Stomach smooth muscle (tissue), 2 donors: Measurements from ENCODE around the gene MTA1.

Experiments used
- H3K27ac ChIP-seq: one replicate; pipeline ENCODE4 v1.7.0; 2013; ENCODE audit warnings: mild to moderate bottlenecking, low read length, inconsistent platforms
- H3K27me3 ChIP-seq, 2 donors: one replicate each; pipeline ENCODE4 v1.7.0; 2013; ENCODE audit warnings: low read length in 2 of 2; ENCODE audit not compliant: insufficient read depth in 2 of 2, control insufficient read depth in 1 of 2
- H3K36me3 ChIP-seq, 2 donors: one replicate each; pipeline ENCODE4 v1.7.0; 2013; ENCODE audit warnings: low read length in 2 of 2; ENCODE audit not compliant: control insufficient read depth in 2 of 2, insufficient read depth in 2 of 2
- H3K4me1 ChIP-seq: one replicate; pipeline ENCODE4 v1.7.0; 2013; ENCODE audit warnings: low read length; ENCODE audit not compliant: control insufficient read depth, insufficient read depth
- H3K4me3 ChIP-seq, 2 donors: one replicate each; pipeline ENCODE4 v1.7.0; 2013; ENCODE audit warnings: low read length in 2 of 2
- H3K9ac ChIP-seq, 2 donors: one replicate each; pipeline ENCODE4 v1.7.0; 2013; ENCODE audit warnings: low read length in 2 of 2, mild to moderate bottlenecking in 1 of 2
- H3K9me3 ChIP-seq, 2 donors: one replicate each; pipeline ENCODE4 v1.7.0; 2013; ENCODE audit warnings: low read length in 2 of 2; ENCODE audit not compliant: control insufficient read depth in 2 of 2
- donor health status: healthy.
- donor health status: Pancreatic carcinoma.

MTA1 gene

DNA sequence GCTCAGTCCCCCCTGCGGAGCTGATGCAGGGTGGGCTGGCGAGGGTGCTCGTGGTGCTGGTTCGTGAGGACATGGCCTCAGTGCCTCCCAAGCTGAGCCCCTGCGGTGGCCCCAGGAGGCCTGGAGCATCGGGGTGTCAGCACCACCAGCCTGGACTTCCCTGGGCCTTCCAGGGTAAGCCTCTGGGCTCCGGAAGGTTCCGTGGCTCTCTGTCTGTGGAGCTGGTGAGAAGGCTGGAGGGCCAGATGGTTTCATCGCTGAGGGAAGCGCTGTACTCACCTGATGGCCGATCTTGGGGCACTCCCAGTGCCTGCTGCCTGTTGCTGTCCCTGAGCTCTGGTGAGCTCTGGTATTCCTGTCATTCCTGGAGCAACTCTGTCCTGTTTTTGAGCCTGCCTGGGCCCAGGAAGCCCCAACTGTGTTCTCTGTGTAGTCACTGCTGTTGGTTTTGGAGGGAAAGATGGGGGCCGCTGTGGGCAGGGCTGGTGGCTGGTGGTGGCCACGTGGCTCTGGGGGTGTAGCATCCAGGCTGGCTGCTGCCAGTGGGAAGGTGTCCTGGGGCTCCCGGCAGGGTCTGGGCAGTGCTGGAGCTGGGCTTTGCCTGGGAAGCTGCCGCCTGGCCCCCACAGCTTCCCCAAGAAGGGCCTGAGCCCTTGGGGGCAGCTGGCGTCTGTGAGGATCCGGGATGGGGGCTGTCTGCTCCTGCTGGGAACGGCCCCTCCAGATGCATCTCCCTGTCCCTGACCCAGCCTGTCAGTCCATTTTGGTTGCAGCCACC, 18.3 kb downstream of the MTA1 start:
- no peak overlapping the region for H3K4me3 ChIP-seq
- H3K27ac ChIP-seq: no peak overlapping the region
- no peaks in the 10 kb centered on the region for H3K9me3 ChIP-seq
- peaks cover 5% of the 10 kb centered on the region for H3K4me1 ChIP-seq
- H3K9ac ChIP-seq: no peak overlapping the region
- peaks cover 0 to 7% of the 10 kb centered on the region in 2 donors for H3K36me3 ChIP-seq
- H3K27me3 ChIP-seq: no peaks in the 10 kb centered on the region

DNA sequence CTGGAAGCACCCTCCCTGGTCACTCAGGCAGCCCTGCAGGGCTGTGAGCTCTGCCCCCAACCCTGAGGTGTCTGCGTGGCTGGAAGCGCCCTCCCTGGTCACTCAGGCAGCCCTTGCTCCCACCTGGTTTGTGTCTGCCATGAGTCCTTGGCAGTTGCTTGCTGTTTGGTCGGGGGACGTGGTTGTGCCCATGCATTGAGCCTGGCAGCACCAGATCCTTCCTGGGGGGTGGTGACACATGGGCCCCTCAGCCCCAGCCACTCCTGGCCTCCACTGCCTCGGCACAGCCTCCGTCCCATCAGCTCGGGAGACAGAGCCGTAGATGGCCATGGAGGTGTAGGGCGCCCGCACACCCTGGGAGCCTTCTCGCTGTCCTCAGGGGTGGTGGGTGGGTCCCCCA, 19.6 kb downstream of the MTA1 start:
- Histone ChIP-seq H3K4me1 (peaks cover 5% of the 10 kb centered on the region), H3K9ac (no peak overlapping the region), H3K9me3 (no peaks in the 10 kb centered on the region), H3K27me3 (no peaks in the 10 kb centered on the region), H3K4me3 (no peak overlapping the region), H3K27ac (no peak overlapping the region), H3K36me3 (peaks cover 0 to 7% of the 10 kb centered on the region in 2 donors)

DNA sequence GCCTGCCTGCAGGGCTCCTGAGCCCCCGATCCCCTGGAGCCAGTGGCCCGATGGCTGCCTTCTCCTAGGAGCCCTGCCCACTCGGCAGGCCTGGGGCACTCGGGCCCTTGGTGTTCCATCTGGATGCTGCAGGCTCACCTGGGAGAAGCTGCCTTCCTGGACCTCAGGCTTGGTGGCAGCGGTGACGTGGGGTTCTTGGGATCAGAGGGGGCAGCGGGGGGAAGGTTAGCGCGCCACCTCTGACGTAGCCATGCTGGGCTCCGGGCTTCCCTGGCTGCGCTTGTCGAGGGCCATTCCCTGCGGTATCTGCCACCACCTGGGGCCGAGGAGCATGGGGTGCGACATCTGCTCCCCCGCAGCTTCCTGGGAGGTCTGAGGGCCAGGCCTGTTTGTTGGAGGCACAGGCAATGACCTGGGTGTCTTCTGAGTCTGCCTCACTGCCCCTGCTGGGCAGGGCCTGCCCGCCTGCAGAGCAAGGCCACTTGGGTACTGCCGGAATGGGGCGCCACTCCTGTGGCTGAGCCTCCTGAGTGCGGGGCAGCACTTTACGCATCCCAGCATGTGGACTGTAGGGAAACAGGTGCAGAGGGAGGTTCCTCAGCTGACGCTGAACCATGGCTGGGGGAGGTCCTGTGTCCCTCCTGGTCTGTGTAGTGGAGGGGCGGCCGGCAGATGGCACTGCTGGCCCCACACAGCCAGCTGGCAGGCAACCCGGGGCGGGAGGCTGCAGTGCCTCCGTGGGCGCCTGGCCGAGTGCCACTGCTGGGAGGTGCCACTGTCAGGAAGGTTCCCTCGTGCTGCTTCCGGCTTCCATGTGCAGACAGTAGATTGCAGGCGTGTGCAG, 20.3 kb downstream of the MTA1 start:
- H3K36me3 ChIP-seq: peaks cover 0 to 7% of the 10 kb centered on the region in 2 donors
- peaks cover 5% of the 10 kb centered on the region for H3K4me1 ChIP-seq
- H3K4me3 ChIP-seq: no peak overlapping the region
- no peak overlapping the region for H3K9ac ChIP-seq
- no peak overlapping the region for H3K27ac ChIP-seq
- H3K27me3 ChIP-seq: no peaks in the 10 kb centered on the region
- no peaks in the 10 kb centered on the region for H3K9me3 ChIP-seq

DNA sequence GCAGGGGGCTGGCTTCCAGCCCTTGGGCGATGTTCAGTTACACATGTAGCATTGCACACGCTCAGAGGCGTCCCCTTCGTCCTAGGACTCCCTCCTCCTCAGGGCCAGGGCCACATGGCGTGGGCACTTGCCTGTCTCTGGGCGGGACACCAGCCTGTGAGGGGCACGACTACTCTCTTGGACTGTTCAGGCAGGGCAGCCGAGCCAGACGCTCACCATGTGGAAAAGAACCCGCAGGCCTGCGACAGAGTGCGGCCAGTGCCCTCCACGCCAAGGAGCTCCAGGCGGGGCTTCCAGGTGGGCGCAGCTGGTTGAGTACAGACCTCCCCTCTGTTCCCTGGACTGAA, 20.9 kb downstream of the MTA1 start:
- peaks cover 5% of the 10 kb centered on the region for H3K4me1 ChIP-seq
- no peaks in the 10 kb centered on the region for H3K27me3 ChIP-seq
- no peak overlapping the region for H3K9ac ChIP-seq
- no peak overlapping the region for H3K4me3 ChIP-seq
- H3K36me3 ChIP-seq: peaks cover 0 to 7% of the 10 kb centered on the region in 2 donors
- H3K27ac ChIP-seq: no peak overlapping the region
- H3K9me3 ChIP-seq: no peaks in the 10 kb centered on the region

DNA sequence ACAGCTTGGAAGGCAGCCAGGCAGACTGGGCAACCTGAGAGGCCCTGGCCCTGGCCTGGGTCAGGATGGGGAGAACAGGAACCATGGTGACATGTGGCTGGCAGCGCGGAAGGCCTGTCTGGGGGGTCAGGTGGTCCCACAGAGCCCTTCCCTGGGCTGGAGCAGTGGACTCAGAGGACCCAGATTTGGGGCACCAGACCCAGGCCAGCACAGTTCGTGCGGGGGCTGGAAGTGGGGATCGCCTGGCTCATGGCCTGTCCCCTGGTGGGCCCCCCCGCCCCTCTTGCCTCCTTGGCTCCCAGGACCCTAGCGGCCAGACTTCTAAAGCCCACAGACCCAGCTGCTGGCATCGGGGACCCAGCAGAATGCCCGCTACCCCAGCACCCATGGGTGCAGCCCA, 21.4 kb downstream of the MTA1 start:
- no peaks in the 10 kb centered on the region for H3K27me3 ChIP-seq
- peaks cover 0 to 7% of the 10 kb centered on the region in 2 donors for H3K36me3 ChIP-seq
- no peak overlapping the region for H3K4me3 ChIP-seq
- no peak overlapping the region for H3K9ac ChIP-seq
- H3K4me1 ChIP-seq: peaks cover 5% of the 10 kb centered on the region
- no peak overlapping the region for H3K27ac ChIP-seq
- H3K9me3 ChIP-seq: no peaks in the 10 kb centered on the region

DNA sequence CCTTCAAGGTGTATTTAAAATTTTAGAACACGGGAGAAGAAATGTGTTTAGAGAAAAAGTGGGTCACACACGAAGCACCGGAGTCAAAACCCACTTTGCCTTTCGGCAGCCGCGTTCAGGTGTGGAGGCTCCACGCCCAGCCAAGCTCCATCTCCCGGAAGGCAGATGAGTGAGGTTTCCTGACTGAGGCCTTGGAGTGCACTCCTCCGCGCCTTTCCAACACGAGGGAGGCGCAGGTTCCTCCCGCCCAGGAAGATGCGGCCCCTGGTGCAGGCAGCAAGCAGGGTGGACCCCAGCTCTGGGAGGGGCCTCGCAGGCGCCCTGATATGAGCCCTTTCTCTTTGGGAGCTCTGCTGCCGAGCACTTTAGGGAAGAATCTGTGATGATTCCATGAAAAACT, 22.5 kb downstream of the MTA1 start:
- Histone ChIP-seq H3K4me1 (peaks cover 5% of the 10 kb centered on the region), H3K9ac (no peak overlapping the region)

DNA sequence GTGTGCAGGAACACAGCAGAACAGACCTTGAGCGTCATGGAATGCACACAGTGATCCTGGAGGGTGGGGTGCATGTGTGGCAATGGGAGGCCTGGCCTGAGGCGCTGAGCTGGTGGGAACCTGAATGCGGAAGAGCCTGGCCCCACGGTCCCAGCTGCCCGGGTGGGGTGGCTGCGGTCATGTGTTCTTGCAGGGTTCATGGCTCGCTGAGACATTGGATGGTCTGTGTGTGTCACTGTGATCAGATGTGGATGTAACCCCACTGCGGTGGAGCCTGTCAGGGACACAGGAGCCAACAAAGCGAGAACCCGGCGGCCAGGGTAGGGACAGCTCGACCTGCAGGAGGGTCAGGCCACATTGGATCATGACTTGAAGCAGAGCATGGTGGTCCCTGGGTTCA, 23.2 kb downstream of the MTA1 start:
- Histone ChIP-seq H3K4me1 (no peaks in the 10 kb centered on the region), H3K9me3 (no peaks in the 10 kb centered on the region), H3K27me3 (no peaks in the 10 kb centered on the region), H3K27ac (no peak overlapping the region), H3K9ac (no peak overlapping the region), H3K4me3 (no peak overlapping the region), H3K36me3 (peaks cover 0 to 6% of the 10 kb centered on the region in 2 donors)

More for the DNA sequence above, 22.5 kb downstream of the MTA1 start:
- Histone ChIP-seq H3K27ac (no peak overlapping the region), H3K9me3 (no peaks in the 10 kb centered on the region), H3K36me3 (peaks cover 0 to 6% of the 10 kb centered on the region in 2 donors), H3K27me3 (no peaks in the 10 kb centered on the region), H3K4me3 (no peak overlapping the region)

DNA sequence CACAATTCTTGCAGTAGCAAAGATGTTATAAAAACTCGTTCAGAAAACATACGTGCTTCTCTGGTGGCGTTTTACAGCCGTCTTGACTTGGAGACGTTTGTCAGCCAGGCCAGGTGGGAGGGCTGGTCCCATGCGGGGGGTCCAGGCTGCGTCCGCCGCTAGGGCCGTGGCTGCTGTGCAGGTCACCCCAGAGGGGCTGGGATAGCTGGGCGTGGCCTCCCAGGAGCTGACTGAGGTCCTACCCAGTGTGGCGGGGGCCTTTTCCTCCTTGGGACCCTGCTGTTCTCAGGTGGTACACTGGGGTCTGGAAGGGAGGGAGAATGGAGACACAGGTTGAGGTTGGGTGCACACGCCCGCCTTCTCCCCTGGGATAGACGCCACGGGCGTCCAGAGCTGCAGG, 25.2 kb downstream of the MTA1 start:
- no peak overlapping the region for H3K27ac ChIP-seq
- no peaks in the 10 kb centered on the region for H3K9me3 ChIP-seq
- no peaks in the 10 kb centered on the region for H3K27me3 ChIP-seq
- H3K36me3 ChIP-seq: peaks cover 0 to 4% of the 10 kb centered on the region in 2 donors
- peaks cover 11% of the 10 kb centered on the region for H3K4me1 ChIP-seq
- H3K9ac ChIP-seq: no peak overlapping the region
- H3K4me3 ChIP-seq: no peak overlapping the region

DNA sequence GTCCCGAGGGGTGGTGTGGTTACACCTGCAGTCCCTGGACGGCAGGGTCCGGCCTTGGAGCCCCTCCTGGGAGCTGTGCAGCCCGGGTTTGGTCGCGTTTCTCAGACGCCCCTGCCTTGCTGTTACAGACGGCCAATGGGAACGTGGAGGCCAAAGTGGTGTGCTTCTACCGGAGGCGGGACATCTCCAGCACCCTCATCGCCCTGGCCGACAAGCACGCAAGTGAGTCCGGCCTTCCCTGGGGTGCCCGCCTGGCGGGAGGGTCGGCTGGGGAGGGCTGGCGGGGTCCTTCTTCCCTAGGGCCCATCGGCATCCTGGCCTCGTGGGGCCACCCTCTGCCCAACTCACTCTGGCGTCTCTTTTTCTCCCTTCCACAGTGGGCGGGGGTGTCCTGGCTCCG, 25.7 kb downstream of the MTA1 start:
- H3K36me3 ChIP-seq: peaks cover 1 to 4% of the 10 kb centered on the region in 2 donors
- no peak overlapping the region for H3K4me3 ChIP-seq

DNA sequence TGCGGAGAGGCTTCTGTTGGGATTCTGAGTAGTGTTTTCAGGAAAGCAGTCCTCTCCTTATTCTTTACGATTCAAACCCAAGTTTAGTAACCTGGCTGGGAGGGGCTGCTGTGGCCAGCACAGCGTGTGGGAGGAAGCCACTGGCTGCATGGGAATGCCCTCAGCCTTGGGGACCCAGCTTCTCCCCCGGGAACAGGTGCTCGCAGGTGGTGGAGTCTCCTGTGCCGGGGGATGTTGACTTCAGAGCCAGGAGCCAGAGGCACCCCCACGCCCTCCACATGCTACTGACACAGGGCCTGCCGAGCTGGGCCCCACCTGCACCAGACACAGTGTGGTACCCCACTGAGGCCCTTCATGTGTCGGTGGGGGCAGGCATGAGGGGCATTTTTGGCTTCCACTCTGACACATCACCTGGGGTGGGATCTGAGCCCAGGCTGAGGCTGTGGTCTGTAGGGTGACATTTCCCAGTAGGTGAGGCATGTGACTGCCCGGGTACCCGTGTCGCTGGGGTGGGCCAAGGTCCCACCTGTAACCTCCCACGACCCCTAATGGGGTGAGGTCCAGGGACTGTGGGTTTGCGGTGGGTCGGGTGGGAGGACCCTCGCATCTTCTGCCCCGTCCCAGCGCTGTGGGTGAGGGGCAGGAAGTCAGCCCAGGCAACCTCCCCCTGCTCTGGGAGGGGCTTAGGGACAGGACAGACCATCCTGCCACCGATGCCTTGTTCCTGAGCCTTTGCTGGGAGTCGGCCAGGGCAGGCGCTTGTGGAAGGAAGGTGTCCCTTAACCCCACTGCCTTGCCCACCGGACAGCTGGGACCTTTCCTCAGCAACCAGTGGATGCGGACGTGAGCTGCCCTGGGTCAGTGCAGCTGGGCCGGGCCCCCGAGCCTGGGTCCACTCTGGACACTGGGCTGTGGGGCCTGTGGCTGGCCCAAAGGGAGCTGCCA, 26.5 kb downstream of the MTA1 start:
- H3K27me3 ChIP-seq: no peaks in the 10 kb centered on the region
- H3K36me3 ChIP-seq: peaks cover 5 to 11% of the 10 kb centered on the region in 2 donors
- H3K9me3 ChIP-seq: no peaks in the 10 kb centered on the region
- H3K4me1 ChIP-seq: peaks cover 11% of the 10 kb centered on the region
- no peak overlapping the region for H3K4me3 ChIP-seq
- H3K27ac ChIP-seq: no peak overlapping the region
- H3K9ac ChIP-seq: no peak overlapping the region

More for the DNA sequence above, 25.7 kb downstream of the MTA1 start:
- Histone ChIP-seq H3K9me3 (no peaks in the 10 kb centered on the region), H3K9ac (no peak overlapping the region), H3K4me1 (peaks cover 11% of the 10 kb centered on the region), H3K27ac (no peak overlapping the region), H3K27me3 (no peaks in the 10 kb centered on the region)
